Liver (tissue), 9 donors: ENCODE data around the gene TSPAN32. TPM values are rescaled to one million over a fixed set of nuclear protein-coding genes. Genes with fewer than 3 reads are reported as not detected.

Experiments used
- DNase-seq: peaks from one replicate; pipeline ENCODE4 v3.0.0-alpha.2; 2017; ENCODE audit warnings: low spot score
- H3K27ac ChIP-seq, 2 donors: one replicate each; pipeline ENCODE4 v1.7.0; 2013; ENCODE audit warnings: inconsistent platforms in 2 of 2, low read length in 2 of 2, control low read depth in 1 of 2, low read depth in 1 of 2, mild to moderate bottlenecking in 1 of 2
- H3K27me3 ChIP-seq, 4 donors: one replicate each; pipeline versions ENCODE4 v1.6.1 to v1.7.0; 2013; ENCODE audit warnings: low read length in 3 of 4, inconsistent platforms in 1 of 4, mild to moderate bottlenecking in 1 of 4, moderate library complexity in 1 of 4; ENCODE audit not compliant: control insufficient read depth in 4 of 4, insufficient read depth in 4 of 4
- H3K36me3 ChIP-seq, 4 donors: one replicate each; pipeline versions ENCODE4 v1.6.1 to v1.7.0; 2013; ENCODE audit warnings: low read length in 3 of 4, mild to moderate bottlenecking in 3 of 4, low read depth in 1 of 4, moderate library complexity in 1 of 4; ENCODE audit not compliant: control insufficient read depth in 4 of 4, insufficient read depth in 3 of 4
- H3K4me1 ChIP-seq, 4 donors: one replicate each; pipeline versions ENCODE4 v1.6.1 to v1.7.0; 2013; ENCODE audit warnings: low read length in 3 of 4, mild to moderate bottlenecking in 3 of 4, moderate library complexity in 1 of 4; ENCODE audit not compliant: control insufficient read depth in 4 of 4, insufficient read depth in 4 of 4
- H3K4me3 ChIP-seq, 3 donors: one replicate each; pipeline versions ENCODE4 v1.6.1 to v1.7.0; 2013; ENCODE audit warnings: low read length in 3 of 3, control low read depth in 1 of 3, low read depth in 1 of 3, mild to moderate bottlenecking in 1 of 3
- H3K9ac ChIP-seq, 2 donors: one replicate each; pipeline ENCODE4 v1.7.0; 2013; ENCODE audit warnings: low read length in 2 of 2, mild to moderate bottlenecking in 2 of 2, moderate library complexity in 2 of 2, control low read depth in 1 of 2, low read depth in 1 of 2
- H3K9me3 ChIP-seq, 4 donors: one replicate each; pipeline versions ENCODE4 v1.6.1 to v1.7.0; 2013; ENCODE audit warnings: low read length in 3 of 4; ENCODE audit not compliant: control insufficient read depth in 4 of 4
- CTCF ChIP-seq: fragments of 150-350 bp; IDR thresholded peaks from 2 replicates; pipeline ENCODE4 v1.5.1; 2017; ENCODE audit warnings: improper control_type of control experiment, low read depth, low read length; ENCODE audit not compliant: missing input control
- FOXA1 ChIP-seq: IDR thresholded peaks from 2 replicates; pipeline ENCODE4 v1.6.1; 2016; ENCODE audit warnings: antibody characterized with exemption
- FOXA2 ChIP-seq: IDR thresholded peaks from 2 replicates; pipeline ENCODE4 v1.6.1; 2016; ENCODE audit warnings: antibody characterized with exemption
- HNF4G ChIP-seq: IDR thresholded peaks from 2 replicates; pipeline ENCODE4 v1.6.1; 2016; ENCODE audit warnings: antibody characterized with exemption
- JUND ChIP-seq, 2 donors: IDR thresholded peaks; 2 replicates each; pipeline ENCODE4 v1.6.1; 2016; ENCODE audit warnings: antibody characterized with exemption in 2 of 2
- MAX ChIP-seq: IDR thresholded peaks from 2 replicates; pipeline ENCODE4 v1.6.1; 2016; ENCODE audit warnings: antibody characterized with exemption
- RAD21 ChIP-seq, 2 donors: IDR thresholded peaks; 2 replicates each; pipeline ENCODE4 v1.6.1; 2016; ENCODE audit warnings: antibody characterized with exemption in 2 of 2, mild to moderate bottlenecking in 2 of 2
- RXRA ChIP-seq, 2 donors: IDR thresholded peaks; 2 replicates each; pipeline ENCODE4 v1.6.1; 2017 to 2018; ENCODE audit warnings: antibody characterized with exemption in 2 of 2, mild to moderate bottlenecking in 1 of 2
- SP1 ChIP-seq: IDR thresholded peaks from 2 replicates; pipeline ENCODE4 v1.6.1; 2018; ENCODE audit warnings: antibody characterized with exemption, mild to moderate bottlenecking
- YY1 ChIP-seq: IDR thresholded peaks from 2 replicates; pipeline ENCODE4 v1.6.1; 2016; ENCODE audit warnings: antibody characterized with exemption, mild to moderate bottlenecking
- WGBS: extraction: QIAGEN DNeasy Blood & Tissue Kit; methylation state at CpG from one replicate; pipeline ENCODE4 v1.1.7; 2013; 5-methylcytosine and 5-hydroxymethylcytosine counted together
- polyA plus RNA-seq, 2 donors: library from polyadenylated mRNA; stranded (reverse) in 1 of 2; unstranded in 1 of 2; fragments of 200-250 nt in 1 of 2; fragments of >200 nt in 1 of 2; fragmentation: Nextera tagmentation in 1 of 2; extraction: Ambion mirVana in 1 of 2; gene quantifications; one replicate each; pipeline versions ENCODE4 v1.2.1 to v1.2.3, GENCODE V29; 2013 to 2015
- total RNA-seq, 2 donors: library from RNA; depleted of rRNA; stranded (reverse); fragments of >200 nt; gene quantifications; one replicate each; pipeline ENCODE4 v1.2.3, GENCODE V29; 2014
- TF ChIP-seq, protein P1 (sequence below): IDR thresholded peaks from 2 replicates; pipeline ENCODE4 v1.6.1; 2016; ENCODE audit warnings: antibody characterized with exemption, mild to moderate bottlenecking
- donor health status: healthy.
- donor health status: healthy.
- donor health status: healthy.
- donor health status: healthy.
- donor health status: healthy.

The TSPAN32 gene
- total and polyA plus RNA-seq, 4 donors, result 0.25 to 71.4 (median 0.45) TPM

- H3K9me3 ChIP-seq, result no peaks in the 10 kb centered on the region
- no peaks in the 10 kb centered on the region for H3K27me3 ChIP-seq
- no peak overlapping the region for H3K27ac ChIP-seq
- TF ChIP-seq HNF4G, result no peak
- no peak for TF ChIP-seq SP1
- H3K4me1 ChIP-seq, result no peaks in the 10 kb centered on the region
- no peak overlapping the region for H3K4me3 ChIP-seq
- 84% methylated on average over 8 of the region's 8 CpGs for WGBS
- H3K36me3 ChIP-seq, result no peaks in the 10 kb centered on the region
- no peak overlapping the region for H3K9ac ChIP-seq
- DNase-seq, result no peak
Measured at GRCh38 chr11:2259466-2259830, 42.4 kb upstream of the TSPAN32 start.

- H3K27me3 ChIP-seq, result no peaks in the 10 kb centered on the region
- no peaks in the 10 kb centered on the region for H3K36me3 ChIP-seq
- no peaks in the 10 kb centered on the region for H3K4me1 ChIP-seq
- no peak for DNase-seq
- TF ChIP-seq, protein P1, sequence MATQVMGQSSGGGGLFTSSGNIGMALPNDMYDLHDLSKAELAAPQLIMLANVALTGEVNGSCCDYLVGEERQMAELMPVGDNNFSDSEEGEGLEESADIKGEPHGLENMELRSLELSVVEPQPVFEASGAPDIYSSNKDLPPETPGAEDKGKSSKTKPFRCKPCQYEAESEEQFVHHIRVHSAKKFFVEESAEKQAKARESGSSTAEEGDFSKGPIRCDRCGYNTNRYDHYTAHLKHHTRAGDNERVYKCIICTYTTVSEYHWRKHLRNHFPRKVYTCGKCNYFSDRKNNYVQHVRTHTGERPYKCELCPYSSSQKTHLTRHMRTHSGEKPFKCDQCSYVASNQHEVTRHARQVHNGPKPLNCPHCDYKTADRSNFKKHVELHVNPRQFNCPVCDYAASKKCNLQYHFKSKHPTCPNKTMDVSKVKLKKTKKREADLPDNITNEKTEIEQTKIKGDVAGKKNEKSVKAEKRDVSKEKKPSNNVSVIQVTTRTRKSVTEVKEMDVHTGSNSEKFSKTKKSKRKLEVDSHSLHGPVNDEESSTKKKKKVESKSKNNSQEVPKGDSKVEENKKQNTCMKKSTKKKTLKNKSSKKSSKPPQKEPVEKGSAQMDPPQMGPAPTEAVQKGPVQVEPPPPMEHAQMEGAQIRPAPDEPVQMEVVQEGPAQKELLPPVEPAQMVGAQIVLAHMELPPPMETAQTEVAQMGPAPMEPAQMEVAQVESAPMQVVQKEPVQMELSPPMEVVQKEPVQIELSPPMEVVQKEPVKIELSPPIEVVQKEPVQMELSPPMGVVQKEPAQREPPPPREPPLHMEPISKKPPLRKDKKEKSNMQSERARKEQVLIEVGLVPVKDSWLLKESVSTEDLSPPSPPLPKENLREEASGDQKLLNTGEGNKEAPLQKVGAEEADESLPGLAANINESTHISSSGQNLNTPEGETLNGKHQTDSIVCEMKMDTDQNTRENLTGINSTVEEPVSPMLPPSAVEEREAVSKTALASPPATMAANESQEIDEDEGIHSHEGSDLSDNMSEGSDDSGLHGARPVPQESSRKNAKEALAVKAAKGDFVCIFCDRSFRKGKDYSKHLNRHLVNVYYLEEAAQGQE, result no peak
- TF ChIP-seq RAD21 (IDR thresholded peaks at IDR 0.05), result no peak
- H3K27ac ChIP-seq, result no peak overlapping the region
- WGBS, result 72% methylated on average over 12 of the region's 12 CpGs
- H3K4me3 ChIP-seq, result no peak overlapping the region
- H3K9ac ChIP-seq, result no peak overlapping the region
- H3K9me3 ChIP-seq, result no peaks in the 10 kb centered on the region
Measured at GRCh38 chr11:2259897-2260451, 41.8 kb upstream of the TSPAN32 start.

- no peak overlapping the region for H3K9ac ChIP-seq
- H3K4me3 ChIP-seq, result no peak overlapping the region
- no peaks in the 10 kb centered on the region for H3K9me3 ChIP-seq
- H3K27me3 ChIP-seq, result no peaks in the 10 kb centered on the region
- H3K27ac ChIP-seq, result no peak overlapping the region
- TF ChIP-seq SP1, result no peak
- H3K4me1 ChIP-seq, result no peaks in the 10 kb centered on the region
- H3K36me3 ChIP-seq, result no peaks in the 10 kb centered on the region
- DNase-seq, result no peak
- 88% methylated on average over 26 of the region's 26 CpGs for WGBS
Measured at GRCh38 chr11:2260491-2261364, 41.1 kb upstream of the TSPAN32 start.

- 85% methylated on average over 21 of the region's 21 CpGs for WGBS
- no peaks in the 10 kb centered on the region for H3K9me3 ChIP-seq
- H3K27me3 ChIP-seq, result no peaks in the 10 kb centered on the region
- H3K4me3 ChIP-seq, result no peak overlapping the region
- H3K4me1 ChIP-seq, result peaks cover 0 to 2% (median 0%) of the 10 kb centered on the region in 4 donors
- no peak for DNase-seq
- H3K9ac ChIP-seq, result no peak overlapping the region
- H3K36me3 ChIP-seq, result no peaks in the 10 kb centered on the region
- no peak overlapping the region for H3K27ac ChIP-seq
- TF ChIP-seq HNF4G (no peak), JUND (IDR thresholded peaks at IDR 0.05) (no peak), FOXA1 (no peak), CTCF (no peak), YY1 (no peak), MAX (no peak), RXRA (IDR thresholded peaks at IDR 0.05) (no peak), FOXA2 (no peak)
- TF ChIP-seq, protein P1, result no peak
Measured at GRCh38 chr11:2261436-2262230, 40.2 kb upstream of the TSPAN32 start.
